HepG2 (cell line): ENCODE measurements around the gene SLC27A1. TPM values are rescaled to one million over a fixed set of nuclear protein-coding genes. Genes with fewer than 3 reads are reported as not detected.

Experiments
- ADNP ChIP-seq: sonication (generic); formaldehyde crosslinking; IDR thresholded peaks from 2 replicates; pipeline ENCODE4 v1.4.0; 2020; ENCODE audit warnings: missing genetic modification reagents
- CREB3 ChIP-seq: sonication (generic); formaldehyde crosslinking; IDR thresholded peaks from 2 replicates; pipeline ENCODE4 v1.5.0; 2020; ENCODE audit warnings: missing genetic modification reagents
- CTCF ChIP-seq: sonication (generic); formaldehyde crosslinking; IDR thresholded peaks from 2 replicates; pipeline ENCODE4 v1.5.0; 2020; ENCODE audit warnings: mild to moderate bottlenecking, missing genetic modification reagents, moderate library complexity
- DDIT3 ChIP-seq: sonication (generic); formaldehyde crosslinking; IDR thresholded peaks from 2 replicates; pipeline ENCODE4 v1.4.0; 2020; ENCODE audit warnings: mild to moderate bottlenecking, missing genetic modification reagents
- DR1 ChIP-seq: sonication (generic); formaldehyde crosslinking; IDR thresholded peaks from 2 replicates; pipeline ENCODE4 v1.8.0; 2021; ENCODE audit warnings: mild to moderate bottlenecking, missing genetic modification reagents, inconsistent platforms
- GATAD1 ChIP-seq: IDR thresholded peaks from 2 replicates; pipeline ENCODE4 v1.6.1; 2016; ENCODE audit warnings: missing genetic modification reagents, missing compliant biosample characterization
- MZF1 ChIP-seq: sonication (generic); formaldehyde crosslinking; IDR thresholded peaks from 2 replicates; pipeline ENCODE4 v1.8.1; 2023; ENCODE audit warnings: mild to moderate bottlenecking, missing genetic modification reagents, borderline replicate concordance
- NR2F6 ChIP-seq, 2 experiments: IDR thresholded peaks; 2 replicates each; pipeline ENCODE4 v1.6.1; 2016; ENCODE audit warnings: antibody characterized with exemption in 1 of 2, mild to moderate bottlenecking in 1 of 2
- PATZ1 ChIP-seq: sonication (generic); formaldehyde crosslinking; IDR thresholded peaks from 2 replicates; pipeline ENCODE4 v1.4.0; 2020; ENCODE audit warnings: missing genetic modification reagents
- PITX1 ChIP-seq: sonication (generic); formaldehyde crosslinking; IDR thresholded peaks from 2 replicates; pipeline ENCODE4 v1.5.1; 2020; ENCODE audit warnings: mild to moderate bottlenecking, missing genetic modification reagents
- PREB ChIP-seq: sonication (generic); formaldehyde crosslinking; IDR thresholded peaks from 2 replicates; pipeline ENCODE4 v1.4.0; 2020; ENCODE audit warnings: missing genetic modification reagents
- PRMT3 ChIP-seq: sonication (generic); formaldehyde crosslinking; IDR thresholded peaks from 2 replicates; pipeline ENCODE4 v1.8.1; 2022; ENCODE audit warnings: low read depth, mild to moderate bottlenecking, moderate library complexity, missing genetic modification reagents, borderline replicate concordance
- RXRB ChIP-seq: IDR thresholded peaks from 2 replicates; pipeline ENCODE4 v1.6.1; 2016; ENCODE audit warnings: borderline replicate concordance, missing genetic modification reagents, missing compliant biosample characterization
- SATB2 ChIP-seq: sonication (generic); formaldehyde crosslinking; IDR thresholded peaks from 2 replicates; pipeline ENCODE4 v1.5.0; 2020; ENCODE audit warnings: missing genetic modification reagents
- SP4 ChIP-seq: sonication (generic); formaldehyde crosslinking; IDR thresholded peaks from 2 replicates; pipeline ENCODE4 v1.8.1; 2023; ENCODE audit warnings: mild to moderate bottlenecking, missing genetic modification reagents
- ZMAT3 ChIP-seq: sonication (generic); formaldehyde crosslinking; conservative IDR thresholded peaks from 2 replicates; pipeline ENCODE4 v1.7.0; 2021; ENCODE audit warnings: missing genetic modification reagents
- ZNF234 ChIP-seq: sonication (generic); formaldehyde crosslinking; conservative IDR thresholded peaks from 2 replicates; pipeline ENCODE4 v1.5.1; 2020; ENCODE audit warnings: mild to moderate bottlenecking, missing genetic modification reagents
- ZNF24 ChIP-seq: fragments of 450-650 bp; IDR thresholded peaks from 2 replicates; pipeline ENCODE4 v1.6.1; 2017; ENCODE audit warnings: antibody characterized with exemption, mild to moderate bottlenecking
- ZNF589 ChIP-seq: sonication (generic); formaldehyde crosslinking; conservative IDR thresholded peaks from 2 replicates; pipeline ENCODE4 v1.8.0; 2022; ENCODE audit warnings: mild to moderate bottlenecking, moderate library complexity, missing genetic modification reagents
- ZNF720 ChIP-seq: sonication (generic); formaldehyde crosslinking; IDR thresholded peaks from 2 replicates; pipeline ENCODE4 v1.4.0; 2020; ENCODE audit warnings: missing genetic modification reagents
- ZNF747 ChIP-seq: sonication (generic); formaldehyde crosslinking; IDR thresholded peaks from 2 replicates; pipeline ENCODE4 v1.8.1; 2023; ENCODE audit warnings: missing genetic modification reagents, mild to moderate bottlenecking, borderline replicate concordance
- ZNF749 ChIP-seq: sonication (generic); formaldehyde crosslinking; IDR thresholded peaks from 2 replicates; pipeline ENCODE4 v1.8.0; 2022; ENCODE audit warnings: mild to moderate bottlenecking, missing genetic modification reagents, moderate library complexity, borderline replicate concordance
- ZNF83 ChIP-seq: sonication (generic); formaldehyde crosslinking; IDR thresholded peaks from 2 replicates; pipeline ENCODE4 v1.4.0; 2020; ENCODE audit warnings: missing genetic modification reagents, mild to moderate bottlenecking, borderline replicate concordance
- ZSCAN31 ChIP-seq: sonication (generic); formaldehyde crosslinking; IDR thresholded peaks from 2 replicates; pipeline ENCODE4 v1.5.0; 2020; ENCODE audit warnings: low read depth, mild to moderate bottlenecking, missing genetic modification reagents
- ZZZ3 ChIP-seq: sonication (generic); formaldehyde crosslinking; IDR thresholded peaks from 2 replicates; pipeline ENCODE4 v1.4.0; 2020; ENCODE audit warnings: missing genetic modification reagents, mild to moderate bottlenecking, borderline replicate concordance
- polyA plus RNA-seq, 8 experiments: library from polyadenylated mRNA; depleted of rRNA in 3 of 8; stranded (reverse) in 7 of 8; unstranded in 1 of 8; fragments of >200 nt; fragmentation: Illumina TruSeq in 4 of 8; extraction: Trizol in 4 of 8; gene quantifications; 2 replicates each; pipeline versions ENCODE4 v1.2.1 to v1.2.3, GENCODE V29; 2011 to 2016; ENCODE audit warnings: low read depth in 4 of 8, missing spikeins in 1 of 8, mixed read lengths in 1 of 8; ENCODE audit not compliant: insufficient read depth in 1 of 8
- total RNA-seq, 5 experiments: library from RNA; depleted of rRNA; stranded (reverse); fragments of >200 nt; fragmentation: Illumina TruSeq; extraction: Trizol; gene quantifications; 2 replicates each; pipeline ENCODE4 v1.2.3, GENCODE V29; 2016; ENCODE audit warnings: low read depth in 1 of 5

The SLC27A1 gene
- total and polyA plus RNA-seq, 2 of the 13 experiments (the other 11 are each of a cell fraction or from before 2014, with no cell fraction given) = 4.1 to 8.8 TPM

GRCh38 chr19:17469481-17470067, 750 bp upstream of the SLC27A1 start (continued):
- no peak for TF ChIP-seq ZSCAN31
- TF ChIP-seq ZNF749 (CRISPR knock-in tag) = no peak
- TF ChIP-seq CREB3 = 0 out of 2 replicates have a peak, but pooled peaks have one; percentile 27
- TF ChIP-seq ZZZ3 = no peak
- TF ChIP-seq GATAD1 (CRISPR knock-in tag) = no peak
- no peak for TF ChIP-seq PRMT3 (CRISPR knock-in tag)
- TF ChIP-seq MZF1 (CRISPR knock-in tag) = no peak
- TF ChIP-seq SP4 (CRISPR knock-in tag) = peak; percentile 26; the same call in 1 of the 2 replicates
- no peak for TF ChIP-seq NR2F6 (IDR thresholded peaks at IDR 0.05)
- no peak for TF ChIP-seq NR2F6 (CRISPR knock-in tag; IDR thresholded peaks at IDR 0.05)
- TF ChIP-seq RXRB (CRISPR knock-in tag) = no peak
- TF ChIP-seq ZNF589 (CRISPR knock-in tag) = no peak
- TF ChIP-seq CTCF (CRISPR knock-in tag) = peak; percentile 7; the same call in 1 of the 2 replicates
- 0 out of 2 replicates have a peak, but pooled peaks have one; percentile 8 for TF ChIP-seq PITX1 (CRISPR knock-in tag)
- TF ChIP-seq ZNF747 (CRISPR knock-in tag) = 0 out of 2 replicates have a peak, but pooled peaks have one; percentile 0
- no peak for TF ChIP-seq SATB2
- TF ChIP-seq PATZ1 = peak; percentile 77; the same call in 1 of the 2 replicates
- TF ChIP-seq ADNP (CRISPR knock-in tag) = no peak
- no peak for TF ChIP-seq ZNF234 (CRISPR knock-in tag)
- no peak for TF ChIP-seq ZMAT3 (CRISPR knock-in tag)
- no peak for TF ChIP-seq PREB
- 0 out of 2 replicates have a peak, but pooled peaks have one; percentile 35 for TF ChIP-seq DR1 (CRISPR knock-in tag)
- no peak for TF ChIP-seq ZNF720 (CRISPR knock-in tag)
- TF ChIP-seq DDIT3 (CRISPR knock-in tag) = no peak
- no peak for TF ChIP-seq ZNF83 (CRISPR knock-in tag)
- TF ChIP-seq ZNF24 = no peak
